Measurements from ENCODE around the gene RFXANK.

Gene RFXANK

GRCh38 chr19:19227217-19227616, 35.2 kb downstream of the RFXANK start:
- TF ChIP-seq ZNF747 (tag by site-specific recombination; IDR thresholded peaks at IDR 0.05) (no peak), GLIS1 (tag by site-specific recombination; IDR thresholded peaks at IDR 0.05) (peak; percentile 62), ZNF202 (tag by site-specific recombination; IDR thresholded peaks at IDR 0.05; ENCODE audit: borderline replicate concordance) (no peak)
- Histone ChIP-seq H3K27ac (ENCODE audit: extremely low read depth, low read depth, low read length) (no peak overlapping the region), H3K36me3 (ENCODE audit: control insufficient read depth in 2 of 2, insufficient read depth in 1 of 2, low read length in 2 of 2) (no peaks in the 10 kb centered on the region), H3K9me3 (ENCODE audit: control insufficient read depth, insufficient read depth, low read depth, low read length) (no peaks in the 10 kb centered on the region), H3K4me1 (ENCODE audit: control insufficient read depth, insufficient read depth, low read length) (no peaks in the 10 kb centered on the region), H3K4me3 (ENCODE audit: low read depth, low read length) (no peak overlapping the region)
- CTCF ChIA-PET: interaction anchor here (0.6 kb wide), 1 partner anchor 36 kb away, joined by 3 read pairs; the partner anchor contains the start of genes BORCS8 and RFXANK
- POLR2A ChIA-PET: no interaction called here

GRCh38 chr19:19229701-19230100, 37.6 kb downstream of the RFXANK start:
- no peaks in the 10 kb centered on the region for H3K36me3 ChIP-seq (ENCODE audit: control insufficient read depth in 2 of 2, insufficient read depth in 1 of 2, low read length in 2 of 2)
- H3K4me3 ChIP-seq (ENCODE audit: low read depth, low read length): no peak overlapping the region
- no peaks in the 10 kb centered on the region for H3K9me3 ChIP-seq (ENCODE audit: control insufficient read depth, insufficient read depth, low read depth, low read length)
- no peak for TF ChIP-seq ZNF596 (tag by site-specific recombination; IDR thresholded peaks at IDR 0.05)
- TF ChIP-seq ZBTB7A (tag by site-specific recombination; IDR thresholded peaks at IDR 0.05; ENCODE audit: low read depth): no peak
- peak; percentile 57; the same call in 1 of the 2 replicates for TF ChIP-seq ZNF121 (tag by site-specific recombination; IDR thresholded peaks at IDR 0.05)
- H3K27ac ChIP-seq (ENCODE audit: extremely low read depth, low read depth, low read length): no peak overlapping the region
- ChIA-PET POLR2A (interaction anchor here (0.6 kb wide), 1 partner anchor 42 kb away, joined by 5 read pairs; no protein-coding TSS in a partner anchor), CTCF (interaction anchor here (0.6 to 0.8 kb wide), 2 partner anchors 12 to 39 kb away, joined by 3 to 6 read pairs; no protein-coding TSS in a partner anchor)
- no peaks in the 10 kb centered on the region for H3K4me1 ChIP-seq (ENCODE audit: control insufficient read depth, insufficient read depth, low read length)

DNA sequence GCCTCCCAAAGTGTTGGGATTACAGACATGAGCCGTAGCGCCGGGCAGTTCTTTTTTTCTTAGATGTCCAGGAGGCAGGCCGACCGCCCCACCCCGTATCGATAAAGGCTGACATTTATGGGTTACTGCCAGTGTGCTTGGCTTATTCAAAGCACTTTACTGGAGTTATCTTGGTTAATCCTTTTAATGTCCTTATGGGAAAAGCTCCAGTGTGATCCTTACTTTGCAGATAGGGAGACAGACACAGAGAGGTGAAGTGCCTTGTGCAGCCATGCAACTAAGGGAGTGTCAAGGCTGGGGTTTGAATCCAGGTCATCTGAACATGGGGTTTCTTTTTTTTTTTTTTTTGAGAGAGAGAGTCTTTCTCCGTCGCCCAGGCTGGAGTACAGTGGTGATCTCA, 38.9 kb downstream of the RFXANK start:
- TF ChIP-seq, protein P1, sequence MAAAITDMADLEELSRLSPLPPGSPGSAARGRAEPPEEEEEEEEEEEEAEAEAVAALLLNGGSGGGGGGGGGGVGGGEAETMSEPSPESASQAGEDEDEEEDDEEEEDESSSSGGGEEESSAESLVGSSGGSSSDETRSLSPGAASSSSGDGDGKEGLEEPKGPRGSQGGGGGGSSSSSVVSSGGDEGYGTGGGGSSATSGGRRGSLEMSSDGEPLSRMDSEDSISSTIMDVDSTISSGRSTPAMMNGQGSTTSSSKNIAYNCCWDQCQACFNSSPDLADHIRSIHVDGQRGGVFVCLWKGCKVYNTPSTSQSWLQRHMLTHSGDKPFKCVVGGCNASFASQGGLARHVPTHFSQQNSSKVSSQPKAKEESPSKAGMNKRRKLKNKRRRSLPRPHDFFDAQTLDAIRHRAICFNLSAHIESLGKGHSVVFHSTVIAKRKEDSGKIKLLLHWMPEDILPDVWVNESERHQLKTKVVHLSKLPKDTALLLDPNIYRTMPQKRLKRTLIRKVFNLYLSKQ (tag by site-specific recombination; IDR thresholded peaks at IDR 0.05; ENCODE audit: borderline replicate concordance): no peak
- TF ChIP-seq ZNF692 (tag by site-specific recombination; IDR thresholded peaks at IDR 0.05): 0 out of 2 replicates have a peak, but pooled peaks have one; percentile 0
- TF ChIP-seq TRIM28 (IDR thresholded peaks at IDR 0.05; ENCODE audit: borderline replicate concordance, low read length): no peak
- POLR2A ChIA-PET: interaction anchor here (1.1 kb wide), 1 partner anchor 28 kb away, joined by 4 read pairs; the partner anchor contains the start of gene NR2C2AP
- CTCF ChIA-PET: no interaction called here

DNA sequence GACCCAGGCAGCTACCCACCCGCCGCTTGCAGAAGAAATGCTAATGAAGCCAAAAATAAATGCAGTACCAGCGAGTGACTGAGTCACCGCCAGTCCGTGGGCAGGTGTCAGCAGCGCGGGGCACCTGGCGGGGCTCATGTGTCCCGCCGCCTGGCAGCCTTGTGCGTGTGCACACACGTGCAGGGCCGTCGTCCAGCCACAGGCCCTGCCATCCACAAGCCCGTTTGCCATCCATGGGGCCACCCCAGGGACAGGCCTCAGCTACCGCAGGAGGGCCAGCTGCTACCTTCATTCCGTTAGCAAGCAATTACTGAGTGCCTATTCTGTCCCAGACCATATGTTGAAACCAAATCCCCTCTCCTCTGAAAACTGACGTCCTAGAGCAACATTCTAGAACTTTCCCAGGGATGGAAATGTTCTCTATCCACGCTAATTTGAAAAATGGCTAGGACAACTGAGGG, 40.2 kb downstream of the RFXANK start:
- no peak for TF ChIP-seq ZIC2 (tag by site-specific recombination; IDR thresholded peaks at IDR 0.05)
- TF ChIP-seq ZNF169 (tag by site-specific recombination; IDR thresholded peaks at IDR 0.05): no peak
- TF ChIP-seq, protein P2, sequence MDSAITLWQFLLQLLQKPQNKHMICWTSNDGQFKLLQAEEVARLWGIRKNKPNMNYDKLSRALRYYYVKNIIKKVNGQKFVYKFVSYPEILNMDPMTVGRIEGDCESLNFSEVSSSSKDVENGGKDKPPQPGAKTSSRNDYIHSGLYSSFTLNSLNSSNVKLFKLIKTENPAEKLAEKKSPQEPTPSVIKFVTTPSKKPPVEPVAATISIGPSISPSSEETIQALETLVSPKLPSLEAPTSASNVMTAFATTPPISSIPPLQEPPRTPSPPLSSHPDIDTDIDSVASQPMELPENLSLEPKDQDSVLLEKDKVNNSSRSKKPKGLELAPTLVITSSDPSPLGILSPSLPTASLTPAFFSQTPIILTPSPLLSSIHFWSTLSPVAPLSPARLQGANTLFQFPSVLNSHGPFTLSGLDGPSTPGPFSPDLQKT (IDR thresholded peaks at IDR 0.05; ENCODE audit: borderline replicate concordance, low read depth, low read length): no peak
- TF ChIP-seq ZNF362 (tag by site-specific recombination; IDR thresholded peaks at IDR 0.05): no peak
- TF ChIP-seq, protein P3, sequence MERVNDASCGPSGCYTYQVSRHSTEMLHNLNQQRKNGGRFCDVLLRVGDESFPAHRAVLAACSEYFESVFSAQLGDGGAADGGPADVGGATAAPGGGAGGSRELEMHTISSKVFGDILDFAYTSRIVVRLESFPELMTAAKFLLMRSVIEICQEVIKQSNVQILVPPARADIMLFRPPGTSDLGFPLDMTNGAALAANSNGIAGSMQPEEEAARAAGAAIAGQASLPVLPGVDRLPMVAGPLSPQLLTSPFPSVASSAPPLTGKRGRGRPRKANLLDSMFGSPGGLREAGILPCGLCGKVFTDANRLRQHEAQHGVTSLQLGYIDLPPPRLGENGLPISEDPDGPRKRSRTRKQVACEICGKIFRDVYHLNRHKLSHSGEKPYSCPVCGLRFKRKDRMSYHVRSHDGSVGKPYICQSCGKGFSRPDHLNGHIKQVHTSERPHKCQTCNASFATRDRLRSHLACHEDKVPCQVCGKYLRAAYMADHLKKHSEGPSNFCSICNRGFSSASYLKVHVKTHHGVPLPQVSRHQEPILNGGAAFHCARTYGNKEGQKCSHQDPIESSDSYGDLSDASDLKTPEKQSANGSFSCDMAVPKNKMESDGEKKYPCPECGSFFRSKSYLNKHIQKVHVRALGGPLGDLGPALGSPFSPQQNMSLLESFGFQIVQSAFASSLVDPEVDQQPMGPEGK (tag by site-specific recombination; IDR thresholded peaks at IDR 0.05): no peak
- TF ChIP-seq, protein P4, sequence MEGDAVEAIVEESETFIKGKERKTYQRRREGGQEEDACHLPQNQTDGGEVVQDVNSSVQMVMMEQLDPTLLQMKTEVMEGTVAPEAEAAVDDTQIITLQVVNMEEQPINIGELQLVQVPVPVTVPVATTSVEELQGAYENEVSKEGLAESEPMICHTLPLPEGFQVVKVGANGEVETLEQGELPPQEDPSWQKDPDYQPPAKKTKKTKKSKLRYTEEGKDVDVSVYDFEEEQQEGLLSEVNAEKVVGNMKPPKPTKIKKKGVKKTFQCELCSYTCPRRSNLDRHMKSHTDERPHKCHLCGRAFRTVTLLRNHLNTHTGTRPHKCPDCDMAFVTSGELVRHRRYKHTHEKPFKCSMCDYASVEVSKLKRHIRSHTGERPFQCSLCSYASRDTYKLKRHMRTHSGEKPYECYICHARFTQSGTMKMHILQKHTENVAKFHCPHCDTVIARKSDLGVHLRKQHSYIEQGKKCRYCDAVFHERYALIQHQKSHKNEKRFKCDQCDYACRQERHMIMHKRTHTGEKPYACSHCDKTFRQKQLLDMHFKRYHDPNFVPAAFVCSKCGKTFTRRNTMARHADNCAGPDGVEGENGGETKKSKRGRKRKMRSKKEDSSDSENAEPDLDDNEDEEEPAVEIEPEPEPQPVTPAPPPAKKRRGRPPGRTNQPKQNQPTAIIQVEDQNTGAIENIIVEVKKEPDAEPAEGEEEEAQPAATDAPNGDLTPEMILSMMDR (tag by site-specific recombination; IDR thresholded peaks at IDR 0.05): no peak
- CTCF ChIA-PET: no interaction called here
- H3K4me3 ChIP-seq (ENCODE audit: low read depth, low read length): no peak overlapping the region
- H3K9me3 ChIP-seq (ENCODE audit: control insufficient read depth, insufficient read depth, low read depth, low read length): no peaks in the 10 kb centered on the region
- no peak overlapping the region for H3K27ac ChIP-seq (ENCODE audit: extremely low read depth, low read depth, low read length)
- POLR2A ChIA-PET: no interaction called here
- no peaks in the 10 kb centered on the region for H3K36me3 ChIP-seq (ENCODE audit: control insufficient read depth in 2 of 2, insufficient read depth in 1 of 2, low read length in 2 of 2)
- H3K4me1 ChIP-seq (ENCODE audit: control insufficient read depth, insufficient read depth, low read length): no peaks in the 10 kb centered on the region

More for the DNA sequence above, 38.9 kb downstream of the RFXANK start:
- Histone ChIP-seq H3K9me3 (ENCODE audit: control insufficient read depth, insufficient read depth, low read depth, low read length) (no peaks in the 10 kb centered on the region), H3K4me3 (ENCODE audit: low read depth, low read length) (no peak overlapping the region), H3K27ac (ENCODE audit: extremely low read depth, low read depth, low read length) (no peak overlapping the region), H3K36me3 (ENCODE audit: control insufficient read depth in 2 of 2, insufficient read depth in 1 of 2, low read length in 2 of 2) (no peaks in the 10 kb centered on the region), H3K4me1 (ENCODE audit: control insufficient read depth, insufficient read depth, low read length) (no peaks in the 10 kb centered on the region)

All from HEK293 (cell line).